HepG2 (cell line): ENCODE measurements around the gene RGS14. TPM values are rescaled to one million over a fixed set of nuclear protein-coding genes. Genes with fewer than 3 reads are reported as not detected.
A peak's percentile ranks its signal among the peaks of the same experiment; 100 is the strongest.

Experiments used
- ATAC-seq: fragments of 200-7000 bp; cut with Tn5 transposase; 3 replicates; pipeline ENCODE4 v1.9.1; 2020; ENCODE audit warnings: mild to moderate bottlenecking, moderate library complexity
- BruUV-seq: library from RNA; stranded (reverse); fragments of 400-500 nt; replicated peaks from 2 replicates; lab custom pipeline; 2021; lab: Mats Ljungman, UMichigan
- CTCF ChIA-PET: fragments of 300-600 bp; formaldehyde crosslinking; extraction: SDS; loops from one replicate; lab custom pipeline; 2021; ENCODE audit warnings: low total read pairs, inconsistent platforms, low intra/inter-chr PET ratio; lab: Yijun Ruan, JAX
- POLR2A ChIA-PET: fragments of 350-600 bp; sonication (Branson Sonifier 250); formaldehyde crosslinking; loops from one replicate; lab custom pipeline; 2020; ENCODE audit warnings: antibody characterized with exemption, inconsistent platforms; lab: Yijun Ruan, JAX
- DNase-seq: peaks from one replicate; pipeline ENCODE4 v3.0.0-alpha.2; 2015; ENCODE audit warnings: low spot score
- FAIRE-seq: peaks from 3 replicates; lab custom pipeline; 2011; peaks lifted over from hg19 to GRCh38; lab: Jason Lieb, UNC
- H2AFZ ChIP-seq: one replicate; pipeline ENCODE4 v1.6.1; 2011; ENCODE audit warnings: low read length, inconsistent platforms
- H3K27ac ChIP-seq: fragments of 300-600 bp; 3 replicates; pipeline ENCODE4 v1.8.0; 2011; ENCODE audit warnings: mixed run types, mild to moderate bottlenecking, mixed read lengths, low read length, inconsistent platforms; ENCODE audit not compliant: insufficient read depth; ENCODE audit errors: extremely low read length
- H3K27me3 ChIP-seq, 2 experiments: fragments of 200-600 bp in 1 of 2; 2 replicates in 1 of 2; 3 replicates in 1 of 2; pipeline versions ENCODE4 v1.6.0 to v1.8.0; 2011; ENCODE audit warnings: low read length in 2 of 2, mild to moderate bottlenecking in 2 of 2, moderate library complexity in 2 of 2, inconsistent platforms in 1 of 2; ENCODE audit not compliant: insufficient read depth in 2 of 2, control insufficient read depth in 1 of 2
- H3K36me3 ChIP-seq, 2 experiments: fragments of 200-600 bp in 1 of 2; replicated peaks in 1 of 2; 2 replicates in 1 of 2; 3 replicates in 1 of 2; pipeline versions ENCODE4 v1.5.1 to v1.8.0; 2011; ENCODE audit warnings: low read length in 2 of 2, inconsistent platforms in 1 of 2; ENCODE audit not compliant: insufficient read depth in 2 of 2, control insufficient read depth in 1 of 2
- H3K4me1 ChIP-seq: 2 replicates; pipeline ENCODE4 v1.5.1; 2012; ENCODE audit warnings: low read length, inconsistent platforms; ENCODE audit not compliant: insufficient read depth
- H3K4me2 ChIP-seq: 2 replicates; pipeline ENCODE4 v1.6.0; 2011; ENCODE audit warnings: low read depth, low read length, inconsistent platforms
- H3K4me3 ChIP-seq, 3 experiments: fragments of 200-600 bp in 1 of 3; sonication (generic), shearing (Covaris generic) in 1 of 3; replicated peaks in 1 of 3; 2 replicates each; pipeline ENCODE4 v1.5.1; 2011 to 2016; ENCODE audit warnings: low read length in 3 of 3, inconsistent platforms in 2 of 3, low read depth in 2 of 3, mild to moderate bottlenecking in 2 of 3, control low read depth in 1 of 3, mixed read lengths in 1 of 3; ENCODE audit not compliant: insufficient read depth in 1 of 3
- H3K79me2 ChIP-seq: one replicate; pipeline ENCODE4 v1.6.1; 2011; ENCODE audit warnings: low read length, inconsistent platforms; ENCODE audit not compliant: insufficient read depth
- H3K9ac ChIP-seq: 2 replicates; pipeline ENCODE4 v1.6.0; 2011; ENCODE audit warnings: mild to moderate bottlenecking, low read depth, low read length, inconsistent platforms; ENCODE audit not compliant: insufficient read depth
- H3K9me3 ChIP-seq: 2 replicates; pipeline ENCODE4 v1.5.1; 2012; ENCODE audit warnings: mild to moderate bottlenecking, low read length
- H4K20me1 ChIP-seq: 2 replicates; pipeline ENCODE4 v1.6.0; 2011; ENCODE audit warnings: inconsistent platforms, mild to moderate bottlenecking, low read length, moderate library complexity; ENCODE audit not compliant: insufficient read depth
- KIAA2018 ChIP-seq: sonication (generic); formaldehyde crosslinking; IDR thresholded peaks from 2 replicates; pipeline ENCODE4 v1.5.0; 2020; ENCODE audit warnings: mild to moderate bottlenecking, missing genetic modification reagents, borderline replicate concordance
- KLF11 ChIP-seq: IDR thresholded peaks from 2 replicates; pipeline ENCODE4 v1.6.1; 2016; ENCODE audit warnings: missing compliant biosample characterization
- MXI1 ChIP-seq: IDR thresholded peaks from 3 replicates; pipeline ENCODE4 v1.6.1; 2012; ENCODE audit warnings: low read depth, low read length, inconsistent platforms, borderline replicate concordance
- POLR2G ChIP-seq: fragments of 200-400 bp; formaldehyde crosslinking; IDR thresholded peaks from 2 replicates; pipeline ENCODE4 v1.6.1; 2018; ENCODE audit warnings: mild to moderate bottlenecking, low read depth, low read length, moderate library complexity
- TBL1XR1 ChIP-seq: fragments of 150-350 bp; IDR thresholded peaks from 2 replicates; pipeline ENCODE4 v1.6.1; 2014; ENCODE audit warnings: borderline replicate concordance, low read length; ENCODE audit not compliant: partially characterized antibody
- ZNF503 ChIP-seq: sonication (generic); formaldehyde crosslinking; IDR thresholded peaks from 2 replicates; pipeline ENCODE4 v1.4.0; 2020; ENCODE audit warnings: missing genetic modification reagents
- ZSCAN25 ChIP-seq: sonication (generic); formaldehyde crosslinking; IDR thresholded peaks from 2 replicates; pipeline ENCODE4 v1.8.0; 2022; ENCODE audit warnings: mild to moderate bottlenecking, missing genetic modification reagents
- WGBS: methylation state at CpG from one replicate; pipeline ENCODE4 v1.1.6; 2017; ENCODE audit warnings: low lambda C conversion rate; 5-methylcytosine and 5-hydroxymethylcytosine counted together
- in situ Hi-C: cut with HindIII; loops from 2 replicates; pipeline ENCODE4 v1.10.0; 2017; ENCODE audit warnings: low pct_unique_long_range_greater_than_20kb; ENCODE audit not compliant: extremely low pct_ligation_motif_present
- intact Hi-C: fragments of 100-400 bp; cut with micrococcal nuclease; formaldehyde crosslinking; loops from one replicate; pipeline ENCODE4 v1.10.0; 2022; ENCODE audit not compliant: unreplicated experiment
- polyA plus RNA-seq, 8 experiments: library from polyadenylated mRNA; depleted of rRNA in 3 of 8; stranded (reverse) in 7 of 8; unstranded in 1 of 8; fragments of >200 nt; fragmentation: Illumina TruSeq in 4 of 8; extraction: Trizol in 4 of 8; gene quantifications; 2 replicates each; pipeline versions ENCODE4 v1.2.1 to v1.2.3, GENCODE V29; 2011 to 2016; ENCODE audit warnings: low read depth in 4 of 8, missing spikeins in 1 of 8, mixed read lengths in 1 of 8; ENCODE audit not compliant: insufficient read depth in 1 of 8
- total RNA-seq, 5 experiments: library from RNA; depleted of rRNA; stranded (reverse); fragments of >200 nt; fragmentation: Illumina TruSeq; extraction: Trizol; gene quantifications; 2 replicates each; pipeline ENCODE4 v1.2.3, GENCODE V29; 2016; ENCODE audit warnings: low read depth in 1 of 5

Gene RGS14
- total and polyA plus RNA-seq, 2 of the 13 experiments (the other 11 are each of a cell fraction or from before 2014, with no cell fraction given) = 11.1 to 17.2 TPM

GRCh38 chr5:177349362-177349647, 8.4 kb upstream of the RGS14 start:
- ATAC-seq = no peak
- Histone ChIP-seq H4K20me1 (no peaks in the 10 kb centered on the region), H3K9me3 (no peaks in the 10 kb centered on the region), H3K4me1 (peaks cover 63% of the 10 kb centered on the region), H3K9ac (peak overlapping the region; percentile 95; the same call in 1 of the 2 replicates), H3K27me3 (no peaks in the 10 kb centered on the region; a peak in 1 of 5 replicates), H3K36me3 (peaks cover 6 to 15% of the 10 kb centered on the region in 2 experiments), H3K4me2 (peak overlapping the region; percentile 94), H3K4me3 (0 out of 6 replicates have a peak overlapping the region, but pooled peaks of 1 of the 3 experiments have one; percentile 93), H3K27ac (no peak overlapping the region), H3K79me2 (peaks cover 60% of the 10 kb centered on the region), H2AFZ (no peak overlapping the region)
- ChIA-PET CTCF (no interaction called here), POLR2A (interaction anchor here (1.0 to 1.3 kb wide), 3 partner anchors 18 to 29 kb away, joined by 3 read pairs; no protein-coding TSS in a partner anchor)
- in situ Hi-C loops = no loop called here
- BruUV-seq = no TSS peak
- FAIRE-seq = no peak
- DNase-seq = no peak
- intact Hi-C loops = no loop called here
- no peak for TF ChIP-seq ZSCAN25
- TF ChIP-seq KLF11 = no peak
- TF ChIP-seq TBL1XR1 = no peak
- 72% methylated on average over 3 of the region's 3 CpGs for WGBS

- POLR2A ChIA-PET = interaction anchor here (0.6 to 6.8 kb wide), 5 partner anchors 14 to 29 kb away, joined by 3 to 84 read pairs (median 41); no protein-coding TSS in a partner anchor
- intact Hi-C loops = no loop called here
- no peaks in the 10 kb centered on the region; a peak in 1 of 5 replicates for H3K27me3 ChIP-seq
- no peaks in the 10 kb centered on the region for H3K9me3 ChIP-seq
- BruUV-seq = no TSS peak
- no peak for ATAC-seq
- no peak for DNase-seq
- H2AFZ ChIP-seq = no peak overlapping the region
- no peak for FAIRE-seq
- peak overlapping the region; percentile 92 to 98 (median 93); a peak in 5 of 6 replicates for H3K4me3 ChIP-seq
- no peak overlapping the region for H3K27ac ChIP-seq
- peaks cover 58% of the 10 kb centered on the region for H3K79me2 ChIP-seq
- in situ Hi-C loops = loop anchor here (25.0 kb wide), 1 partner anchor 812 kb away; the partner anchor contains the start of genes CDHR2 and RNF44
- H3K36me3 ChIP-seq = peaks cover 6 to 15% of the 10 kb centered on the region in 2 experiments
- H3K4me2 ChIP-seq = peak overlapping the region; percentile 94
- H4K20me1 ChIP-seq = no peaks in the 10 kb centered on the region
- CTCF ChIA-PET = no interaction called here
- TF ChIP-seq ZNF503 (CRISPR knock-in tag) = no peak
- TF ChIP-seq POLR2G = no peak
- no peak for TF ChIP-seq MXI1
- no peak for TF ChIP-seq KIAA2018
- WGBS = 65% methylated on average over 5 of the region's 5 CpGs
- peak overlapping the region; percentile 95; the same call in 1 of the 2 replicates for H3K9ac ChIP-seq
- H3K4me1 ChIP-seq = peaks cover 67% of the 10 kb centered on the region
Observed at GRCh38 chr5:177349762-177350161, 8.0 kb upstream of the RGS14 start.
